ENCODE data around the gene MB.
A peak's percentile ranks its signal among the peaks of the same experiment; 100 is the strongest.

DNA sequence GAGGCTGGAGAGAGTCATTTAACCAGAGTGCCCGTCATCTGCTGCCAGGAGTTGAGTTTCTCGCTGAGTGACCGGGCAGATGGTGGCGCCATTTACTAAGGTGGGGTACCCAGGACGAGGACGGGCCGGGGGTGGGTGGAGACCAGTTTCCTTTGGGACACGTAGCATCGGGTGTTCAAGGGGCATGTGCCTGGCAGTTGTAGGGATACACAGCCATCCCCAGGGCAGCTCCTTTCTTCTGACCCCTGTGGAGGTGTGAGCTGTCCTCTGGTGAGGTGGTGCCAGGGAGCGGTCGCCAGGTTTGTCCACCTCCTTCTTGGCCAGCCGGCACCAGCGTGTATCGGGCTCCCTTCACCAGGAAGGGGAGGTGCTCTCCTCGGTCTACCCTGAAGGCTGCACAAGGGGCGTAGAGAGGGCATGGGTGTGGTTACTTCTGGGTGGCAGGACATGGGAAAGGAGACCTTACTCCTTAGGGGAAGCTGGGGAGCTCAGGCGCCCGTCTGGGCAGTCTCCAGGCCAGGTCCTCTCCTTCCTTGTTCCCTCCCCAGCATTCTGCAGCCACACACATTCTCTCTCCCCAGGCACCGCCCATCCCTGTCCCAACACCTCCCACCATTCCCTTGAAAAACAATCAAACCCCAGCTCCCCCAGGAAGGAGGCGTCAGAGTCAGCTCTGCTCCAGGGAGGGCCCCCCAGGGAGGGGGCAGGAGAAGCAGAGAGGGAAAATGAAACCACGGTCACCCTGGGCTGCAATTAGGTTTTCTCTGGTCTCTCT, 10.3 kb upstream of the MB start:
- TF ChIP-seq, protein P1, sequence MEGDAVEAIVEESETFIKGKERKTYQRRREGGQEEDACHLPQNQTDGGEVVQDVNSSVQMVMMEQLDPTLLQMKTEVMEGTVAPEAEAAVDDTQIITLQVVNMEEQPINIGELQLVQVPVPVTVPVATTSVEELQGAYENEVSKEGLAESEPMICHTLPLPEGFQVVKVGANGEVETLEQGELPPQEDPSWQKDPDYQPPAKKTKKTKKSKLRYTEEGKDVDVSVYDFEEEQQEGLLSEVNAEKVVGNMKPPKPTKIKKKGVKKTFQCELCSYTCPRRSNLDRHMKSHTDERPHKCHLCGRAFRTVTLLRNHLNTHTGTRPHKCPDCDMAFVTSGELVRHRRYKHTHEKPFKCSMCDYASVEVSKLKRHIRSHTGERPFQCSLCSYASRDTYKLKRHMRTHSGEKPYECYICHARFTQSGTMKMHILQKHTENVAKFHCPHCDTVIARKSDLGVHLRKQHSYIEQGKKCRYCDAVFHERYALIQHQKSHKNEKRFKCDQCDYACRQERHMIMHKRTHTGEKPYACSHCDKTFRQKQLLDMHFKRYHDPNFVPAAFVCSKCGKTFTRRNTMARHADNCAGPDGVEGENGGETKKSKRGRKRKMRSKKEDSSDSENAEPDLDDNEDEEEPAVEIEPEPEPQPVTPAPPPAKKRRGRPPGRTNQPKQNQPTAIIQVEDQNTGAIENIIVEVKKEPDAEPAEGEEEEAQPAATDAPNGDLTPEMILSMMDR (IDR thresholded peaks at IDR 0.05): peak; percentile 15 to 62 (median 46)
- peak in 1 of 2 donors; percentile 57 for TF ChIP-seq POLR2A (IDR thresholded peaks at IDR 0.05)
